NOMO-1 (cell line): Measurements from ENCODE around the gene CAB39.

Experiments used
- DNase-seq, 2 experiments: peaks; one replicate each; lab custom pipeline; 2025; ENCODE audit not compliant: unreplicated experiment in 2 of 2; lab: John Stamatoyannopoulos, UW

CAB39 gene

DNA sequence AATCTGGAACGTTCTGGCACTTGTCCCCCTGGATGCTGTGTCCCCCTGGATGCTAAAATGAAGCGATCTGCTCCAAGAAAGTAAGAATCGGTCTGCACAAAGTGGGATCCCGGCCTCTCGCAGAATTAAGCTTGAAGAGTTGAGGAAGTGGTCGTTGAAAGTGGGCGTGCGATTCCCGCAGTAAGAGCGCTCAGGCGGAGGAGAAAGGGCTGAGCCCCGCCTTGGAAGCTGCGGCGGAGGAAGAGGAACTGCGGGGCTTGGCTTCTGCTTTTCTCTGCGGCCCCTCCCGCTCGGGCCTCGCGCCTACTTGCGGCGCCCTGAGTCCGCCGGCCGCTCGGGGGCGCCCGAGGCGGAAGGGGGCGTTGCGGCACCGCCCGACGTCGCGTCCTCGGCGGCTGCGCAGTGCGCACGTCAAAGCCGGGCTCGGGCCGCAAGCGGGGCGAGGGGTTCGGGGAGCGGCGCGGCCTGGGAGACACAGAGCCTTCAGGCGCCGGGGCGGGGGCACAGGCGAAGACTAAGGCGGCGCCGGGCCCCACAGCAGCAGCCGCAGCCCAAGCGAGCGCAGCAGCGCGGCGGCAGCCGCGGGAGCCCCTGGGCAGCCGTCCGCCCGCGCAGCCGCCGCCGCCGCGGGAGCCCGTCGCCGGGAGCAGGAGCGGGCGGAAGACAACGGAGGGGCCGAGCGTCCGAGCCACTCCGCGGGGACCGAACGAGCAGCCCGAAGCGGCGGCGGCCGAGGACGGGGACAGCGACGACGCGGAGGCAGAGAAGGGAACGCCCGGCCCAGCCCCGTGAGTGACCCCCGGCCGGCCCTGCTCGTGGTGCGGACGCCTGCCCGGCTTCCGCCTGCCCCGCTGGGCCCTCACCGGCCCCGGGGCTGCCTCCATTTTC, at the start of gene CAB39:
TSS of gene CAB39 (plus strand) at position 400 of the 888 bp plus-strand sequence. CDS start 47,160 bp downstream, outside the sequence.
- peak; percentile 96 to 99 for DNase-seq

DNA sequence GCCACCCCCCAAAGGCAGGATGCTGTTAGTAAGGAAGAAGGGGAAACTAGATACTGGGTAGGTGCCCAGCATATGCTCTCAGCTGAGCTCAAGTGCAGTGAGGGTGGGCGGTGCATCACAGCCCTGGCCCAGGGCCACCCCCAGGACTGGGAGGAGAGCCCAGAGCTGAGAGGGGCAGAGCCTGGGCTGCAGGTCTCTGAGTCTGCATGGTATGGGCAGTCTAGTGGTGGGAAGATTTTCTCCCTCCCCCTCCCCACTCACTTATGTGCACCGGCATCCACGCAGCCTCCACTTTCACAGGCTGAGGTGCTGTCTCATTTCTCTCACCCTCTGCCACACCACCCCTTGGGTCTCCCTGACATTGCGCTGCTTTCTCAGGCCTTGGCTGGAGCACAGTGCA, 48.5 kb upstream of the CAB39 start:
- no peak for DNase-seq

DNA sequence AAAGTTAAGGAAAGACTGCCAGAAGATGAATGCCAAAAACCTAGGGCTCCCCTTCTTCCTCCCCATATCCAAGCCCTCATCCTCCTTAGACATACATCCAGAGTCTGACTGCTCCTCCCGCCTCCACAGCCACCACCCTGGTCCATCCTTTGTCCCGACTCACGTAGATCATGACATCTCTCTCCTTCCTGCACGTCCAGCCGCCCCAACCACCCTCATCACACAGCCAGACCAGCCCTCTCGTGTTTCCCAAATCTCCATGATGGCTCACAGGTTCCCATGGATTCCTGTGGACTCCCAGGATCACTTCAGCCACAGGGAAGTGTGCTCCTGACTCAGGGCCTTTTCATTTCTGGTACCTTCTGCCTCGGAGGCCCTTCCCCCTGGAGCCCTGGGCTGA, 47.8 kb upstream of the CAB39 start:
- no peak for DNase-seq

DNA sequence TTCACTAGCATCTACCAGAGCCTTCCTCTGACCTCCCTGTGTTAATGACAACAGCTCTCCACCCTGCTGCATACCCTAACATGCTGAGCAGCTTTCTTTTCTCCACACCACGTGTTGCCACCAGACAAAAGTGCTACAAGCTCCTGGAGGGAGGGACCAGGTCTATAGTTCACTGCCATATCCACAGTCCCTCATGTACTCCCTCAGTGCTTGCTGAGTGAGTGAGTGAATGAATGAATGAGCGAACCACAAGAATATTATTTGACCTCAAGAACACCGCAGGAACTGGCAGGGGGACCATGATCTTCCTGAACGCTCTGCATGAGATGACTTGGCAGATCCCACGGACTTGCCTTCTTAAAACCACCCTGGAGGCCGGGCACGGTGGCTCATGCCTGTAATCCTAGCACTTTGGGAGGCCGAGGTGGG, 47.4 kb upstream of the CAB39 start:
- no peak for DNase-seq

DNA sequence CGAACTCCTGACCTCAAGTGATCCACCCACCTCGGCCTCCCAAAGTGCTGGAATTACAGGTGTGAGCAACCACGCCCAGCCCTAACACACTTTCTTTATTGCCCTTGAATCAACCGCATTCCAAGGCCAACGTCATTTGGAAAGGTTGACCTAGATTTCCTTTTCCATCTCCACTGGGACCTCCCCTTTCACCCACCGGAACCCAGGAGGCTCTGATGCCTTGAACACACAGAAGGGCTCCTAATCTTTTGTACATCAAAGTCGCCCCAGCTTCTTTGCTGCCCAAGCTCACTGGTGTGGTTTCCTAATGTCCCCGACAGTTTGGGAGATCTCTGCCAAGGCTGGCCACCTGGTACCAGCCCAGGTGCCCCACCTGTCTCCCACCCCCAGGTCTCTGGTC, 46.2 kb upstream of the CAB39 start:
- DNase-seq = no peak

DNA sequence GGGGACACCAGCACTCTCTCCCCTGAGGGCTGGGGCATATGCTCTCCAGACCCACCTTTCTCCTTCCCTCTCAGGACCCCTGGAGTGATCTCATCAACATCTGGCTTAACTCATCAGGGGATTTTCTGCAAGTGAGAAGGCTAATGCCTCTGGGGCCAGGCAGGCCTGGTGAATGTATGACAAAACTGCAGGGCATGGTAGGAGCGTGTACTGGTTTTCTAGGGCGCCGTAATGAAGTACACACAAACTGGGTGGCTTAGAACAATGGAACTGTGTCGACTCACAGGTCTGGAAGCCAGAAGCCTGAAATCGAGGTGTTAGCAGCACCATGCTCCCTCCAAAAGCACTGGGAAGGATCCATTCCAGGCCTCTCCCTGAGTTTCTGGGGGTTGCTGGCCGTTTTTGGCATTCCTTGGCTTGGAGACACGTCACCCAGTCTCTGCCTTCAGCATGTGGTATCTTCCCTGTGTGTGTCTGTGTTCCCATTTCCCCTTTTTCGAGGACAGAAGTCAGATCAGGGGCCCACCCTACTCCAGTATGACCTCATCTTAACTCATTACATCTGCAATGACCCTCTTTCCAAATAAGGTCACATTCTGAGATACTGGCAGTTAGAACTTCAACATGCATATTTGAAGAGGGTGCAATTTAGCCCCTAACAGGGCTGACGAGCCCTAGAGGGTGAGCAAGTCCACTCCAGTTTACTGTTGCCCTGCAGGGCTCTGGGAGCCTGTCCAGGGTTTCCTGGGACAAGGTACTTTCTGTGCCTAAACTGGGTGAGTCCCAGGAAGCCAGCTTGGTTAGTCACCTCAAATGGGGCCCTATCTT, 45.5 kb upstream of the CAB39 start:
- peak; percentile 69 to 93 for DNase-seq

DNA sequence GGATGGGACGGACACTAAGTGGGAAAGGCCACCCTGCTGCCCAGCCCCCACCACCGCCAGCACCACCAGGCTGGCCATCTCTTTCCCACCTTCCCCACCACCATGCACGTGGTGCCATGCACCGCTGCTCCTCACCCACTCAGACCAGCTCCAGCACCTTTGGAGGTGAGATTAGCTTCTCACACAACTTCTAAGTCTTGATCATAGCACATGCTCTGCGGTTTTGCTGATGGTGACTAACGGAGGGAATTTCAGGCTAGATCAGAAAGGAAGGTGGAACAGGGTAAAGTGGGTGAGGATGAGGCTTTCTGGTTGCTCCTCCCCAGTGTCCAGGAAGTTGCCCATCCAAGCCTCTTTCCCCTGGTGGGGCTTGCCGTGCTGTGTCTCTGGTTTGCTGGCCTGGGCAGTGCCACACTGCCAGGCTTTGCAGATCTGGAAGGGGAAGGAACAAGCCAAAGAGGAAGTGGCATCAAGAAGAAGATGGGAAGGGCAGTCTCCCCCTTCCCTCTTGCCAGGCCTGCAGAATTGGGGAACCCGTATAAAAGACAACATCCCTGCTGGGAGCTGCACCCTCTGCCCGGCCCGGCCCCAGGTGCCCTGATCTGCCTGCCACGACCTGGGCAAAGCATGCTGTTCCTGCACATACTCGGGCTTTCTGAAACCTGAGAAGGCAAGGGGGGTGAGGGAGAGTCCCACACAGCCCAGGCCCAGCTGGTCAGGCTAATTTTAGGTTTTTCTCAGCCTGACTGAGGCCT, 44.3 kb upstream of the CAB39 start:
- DNase-seq = peak; percentile 40 to 62

DNA sequence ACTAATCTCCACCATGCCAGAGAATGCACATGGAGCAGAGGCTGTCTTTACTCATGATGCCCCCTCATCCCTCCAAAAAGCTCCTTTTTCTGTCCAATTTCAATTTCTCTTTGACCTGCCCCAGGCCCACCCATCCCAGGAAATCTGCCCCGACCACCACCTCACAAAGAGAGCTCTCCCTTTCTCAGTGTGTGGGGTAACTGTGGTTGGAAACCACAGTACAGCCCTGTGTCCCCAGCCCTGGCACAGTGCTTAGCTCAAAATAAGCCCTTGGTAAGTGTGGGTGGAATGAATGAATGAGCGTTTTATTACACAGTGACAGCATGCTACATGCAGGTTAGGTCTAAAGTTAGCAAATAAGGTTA, 43.7 kb upstream of the CAB39 start:
- DNase-seq = no peak

DNA sequence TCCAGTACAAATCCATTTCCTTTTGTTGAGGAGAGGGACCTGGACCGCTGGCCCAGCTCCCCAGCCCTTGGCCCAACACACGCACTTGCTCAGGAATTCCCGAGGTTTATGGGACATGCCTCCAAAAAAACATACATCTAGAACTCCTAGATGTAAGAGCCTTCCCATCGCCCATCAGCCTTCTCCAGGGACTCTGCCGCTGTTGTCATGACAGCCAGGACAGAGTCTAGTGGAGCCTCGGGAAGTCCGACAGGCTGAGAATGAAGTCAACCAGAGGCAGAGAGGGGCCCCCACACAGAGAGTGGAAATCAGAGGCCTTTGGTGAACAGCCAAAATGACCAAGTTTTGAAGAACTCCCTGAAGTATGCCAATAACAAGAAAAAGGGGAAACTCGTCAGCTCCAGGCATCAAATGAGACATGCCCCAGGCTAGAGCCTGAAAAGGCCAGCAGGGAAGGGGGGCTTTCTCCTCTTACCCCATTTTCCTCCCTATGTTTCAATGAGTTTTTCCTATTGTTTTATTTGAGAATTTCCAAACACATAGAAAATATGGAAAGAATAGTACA, 43.2 kb upstream of the CAB39 start:
- DNase-seq = peak in 1 of 2 experiments; percentile 18

DNA sequence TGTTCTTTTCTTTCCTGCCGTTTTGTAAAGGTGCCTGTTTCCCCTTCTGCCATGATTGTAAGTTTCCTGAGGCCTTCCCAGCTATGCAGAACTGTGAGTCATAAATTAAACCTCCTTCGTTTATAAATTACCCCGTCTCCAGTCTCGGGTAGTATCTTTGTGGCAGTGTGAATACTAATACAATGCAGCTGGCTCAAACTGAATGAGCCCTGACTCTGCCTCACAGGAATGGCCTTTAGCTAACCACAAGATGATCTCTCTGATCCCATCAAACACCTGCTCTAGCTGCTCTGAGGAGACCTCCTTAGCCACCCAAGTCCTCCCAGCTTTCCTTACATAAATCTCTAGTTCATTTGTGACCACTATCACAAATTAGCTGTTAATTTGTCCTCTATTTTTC, 41.5 kb upstream of the CAB39 start:
- DNase-seq = no peak

DNA sequence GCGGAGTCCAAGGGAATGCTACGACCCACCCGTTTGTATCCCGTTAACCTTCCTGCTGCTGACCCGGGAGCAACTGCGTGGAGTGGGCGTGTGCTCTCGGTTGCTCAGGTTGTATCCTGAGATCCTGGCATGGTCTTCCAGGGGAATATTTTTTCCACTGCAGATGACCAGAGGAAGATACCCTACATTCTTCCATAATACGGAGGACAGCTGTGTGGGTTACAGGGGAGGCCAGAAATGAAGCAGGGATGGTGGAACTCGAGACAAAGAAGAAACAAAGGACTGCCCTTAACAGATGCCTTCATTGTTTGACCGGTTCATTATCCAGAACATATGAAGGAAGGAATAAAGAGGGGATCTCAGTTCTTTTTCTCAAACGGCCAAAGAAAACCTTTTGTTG, 39.8 kb upstream of the CAB39 start:
- no peak for DNase-seq

DNA sequence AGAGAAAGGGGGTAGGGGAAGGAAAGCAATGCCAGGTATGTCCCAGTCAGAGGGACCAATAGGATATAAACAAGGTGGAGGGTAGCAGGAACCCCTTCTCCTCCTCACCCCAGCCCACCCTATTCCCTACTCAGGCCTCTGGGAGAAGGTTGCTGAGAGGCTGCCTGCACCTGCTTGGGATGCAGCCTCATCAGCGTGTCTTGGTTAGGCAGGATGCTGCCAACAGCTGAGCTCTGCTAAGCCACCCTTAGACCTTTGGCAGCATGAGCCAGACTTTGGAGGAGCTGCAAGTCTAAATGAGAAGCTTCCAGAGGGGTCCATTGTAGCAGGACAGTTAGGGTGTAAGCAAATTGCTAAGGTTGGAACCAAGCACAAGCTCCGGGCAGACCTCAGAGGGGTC, 38.2 kb upstream of the CAB39 start:
- DNase-seq = no peak

DNA sequence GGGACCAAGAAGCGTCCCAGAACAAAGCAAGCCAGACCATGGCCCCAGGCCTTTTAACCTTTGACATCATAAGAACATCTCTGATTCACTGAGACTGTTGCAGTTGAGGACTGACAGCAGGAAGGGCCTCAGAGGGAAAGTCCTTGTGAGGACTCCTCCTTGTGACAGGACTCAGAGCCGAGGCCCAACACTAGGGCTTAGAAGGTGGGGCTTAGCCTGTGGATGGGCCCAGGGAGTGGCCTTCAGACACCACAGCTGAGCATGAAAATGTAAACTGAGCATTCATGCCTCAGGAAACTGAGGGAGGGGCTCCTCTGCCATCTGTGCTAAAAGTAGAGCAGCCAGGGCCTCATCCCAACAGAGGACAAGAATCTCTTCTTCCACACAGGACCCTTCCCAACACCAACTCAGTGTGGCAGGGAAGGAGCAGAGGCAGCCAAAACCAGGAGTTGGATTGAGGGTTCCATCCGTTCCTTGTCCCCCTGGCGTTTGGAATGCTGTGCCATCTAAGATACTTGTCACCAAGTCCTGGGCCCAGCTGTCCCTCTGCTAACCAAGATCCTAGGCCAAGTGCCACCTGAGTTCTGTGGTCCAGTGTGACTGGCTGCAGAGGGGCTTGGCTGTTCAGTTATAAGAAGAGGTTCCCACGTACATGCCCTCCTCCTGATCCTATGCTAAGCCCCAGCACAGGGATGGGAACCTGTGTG, 37.5 kb upstream of the CAB39 start:
- DNase-seq = no peak

DNA sequence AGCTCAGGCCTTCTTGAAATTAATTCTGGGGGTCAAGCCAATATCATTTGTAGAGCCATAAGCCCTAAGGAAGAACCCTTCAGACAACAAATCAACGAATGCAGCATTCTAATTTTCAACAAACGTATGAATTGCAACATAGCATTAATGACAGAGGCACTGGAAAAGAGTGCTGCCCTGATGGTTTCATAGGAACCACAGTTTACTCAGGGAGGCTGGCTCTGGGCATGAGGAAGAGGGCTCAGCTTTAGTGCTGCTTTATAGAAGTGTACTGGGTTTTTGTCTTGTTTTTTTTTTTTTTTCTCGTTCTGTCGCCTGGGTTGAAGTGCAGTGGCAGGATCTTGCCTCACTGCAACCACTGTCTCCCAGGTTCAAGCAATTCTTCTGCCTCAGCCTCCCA, 36.1 kb upstream of the CAB39 start:
- DNase-seq = peak; percentile 8 to 26

DNA sequence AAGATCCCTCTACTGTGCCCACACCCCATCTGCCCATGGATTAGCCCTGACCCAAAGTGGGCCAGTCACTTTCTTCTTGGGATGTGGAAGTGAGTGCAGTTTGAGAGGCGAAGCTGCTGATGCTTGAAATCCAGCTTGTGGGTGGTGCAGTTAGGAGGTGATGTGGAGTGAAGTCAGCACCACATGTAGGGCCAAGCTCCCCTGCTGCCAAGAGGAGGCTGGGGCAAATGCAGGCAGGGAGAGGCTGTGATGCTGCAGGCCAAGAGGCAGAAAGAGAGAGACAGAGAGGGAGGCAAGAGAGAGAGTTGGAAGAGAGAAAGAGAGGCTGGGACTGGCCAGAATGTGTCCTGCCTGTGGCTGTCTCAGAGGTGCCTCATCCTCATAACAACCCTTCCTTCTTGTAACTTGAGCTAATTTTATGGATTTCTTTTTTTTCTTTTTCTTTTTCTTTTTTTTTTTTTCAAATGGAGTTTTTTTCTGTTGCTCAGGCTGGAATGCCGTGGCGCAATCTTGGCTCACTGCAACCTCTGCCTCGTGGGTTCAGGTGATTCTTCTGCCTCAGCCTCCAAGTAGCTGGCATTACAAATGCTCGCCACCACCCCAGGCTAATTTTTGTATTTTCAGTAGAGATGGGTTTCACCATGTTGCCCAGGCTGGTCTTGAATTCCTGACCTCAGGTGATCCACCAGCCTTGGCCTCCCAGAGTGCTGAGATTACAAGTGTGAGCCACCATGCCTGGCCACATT, 35.3 kb upstream of the CAB39 start:
- no peak for DNase-seq

DNA sequence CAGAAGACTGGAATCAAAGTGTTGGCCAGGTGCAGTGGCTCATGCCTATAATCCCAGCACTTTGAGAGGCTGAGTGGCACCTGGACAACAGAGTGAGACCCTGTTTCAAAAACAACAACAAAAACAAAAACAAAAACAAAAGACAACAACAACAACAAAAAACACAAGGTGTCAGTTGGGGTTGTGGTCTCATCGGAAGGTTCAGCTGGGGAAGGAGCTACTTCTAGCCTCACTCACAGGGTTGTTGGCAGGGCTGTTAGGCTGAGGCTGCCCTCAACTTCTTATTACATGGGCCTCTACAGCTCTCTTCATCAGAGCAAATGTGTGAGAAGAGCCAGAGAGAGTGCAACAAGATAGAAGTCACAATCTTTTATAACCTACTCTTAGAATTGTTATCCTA, 34.6 kb upstream of the CAB39 start:
- DNase-seq = no peak

DNA sequence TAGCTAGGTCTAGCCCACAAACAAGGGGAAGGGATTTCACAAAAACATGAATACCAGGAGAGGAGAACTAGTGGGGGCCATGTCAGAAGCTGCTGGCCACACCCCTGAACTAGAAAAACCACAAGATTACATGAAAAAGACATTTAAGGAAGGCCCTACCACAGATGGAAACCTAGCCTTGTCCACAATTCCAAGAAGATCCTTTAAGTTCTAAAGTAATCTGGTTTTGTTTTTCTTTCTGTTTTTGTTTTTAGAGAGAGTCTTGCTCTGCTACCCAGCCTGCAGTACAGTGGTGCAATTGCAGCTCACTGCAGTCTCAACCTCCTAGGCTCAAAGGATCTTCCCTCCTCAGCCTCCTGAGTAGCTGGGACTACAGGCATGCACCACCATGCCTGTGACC, 34.2 kb upstream of the CAB39 start:
- DNase-seq = peak; percentile 60 to 62

DNA sequence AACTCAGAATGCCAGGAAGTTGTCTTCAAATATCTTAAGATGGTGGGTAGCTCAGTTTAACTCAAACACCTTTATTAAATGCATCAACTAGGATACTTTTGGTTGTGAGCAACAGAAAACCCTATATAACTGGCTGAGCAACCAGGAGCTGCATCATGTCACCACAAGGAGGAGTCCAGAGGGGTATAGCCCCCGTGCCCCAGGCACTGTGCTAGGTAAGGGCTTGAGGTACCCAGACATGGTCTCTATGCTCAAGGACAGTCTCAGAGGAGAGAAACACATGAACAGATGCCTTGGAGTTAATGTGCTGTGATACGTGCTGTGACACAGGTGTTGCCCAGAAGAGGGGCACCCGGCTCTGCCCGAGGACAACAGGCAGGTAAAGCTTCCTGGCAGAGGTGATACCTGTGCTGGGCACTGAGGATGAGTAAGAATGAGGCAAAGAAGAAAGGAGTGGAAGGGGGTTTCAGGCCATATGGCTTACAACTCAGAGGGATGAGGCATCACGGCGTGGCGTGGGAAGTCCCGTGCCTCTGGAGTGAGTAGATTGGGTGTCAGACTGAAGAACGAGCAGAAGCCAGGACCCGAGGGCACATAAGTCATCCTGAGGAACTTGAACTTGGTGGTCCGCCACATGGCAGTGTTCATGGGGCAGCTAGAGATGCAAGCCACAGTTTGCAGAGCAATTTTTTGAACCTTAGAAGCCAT, 32.0 kb upstream of the CAB39 start:
- DNase-seq = no peak

DNA sequence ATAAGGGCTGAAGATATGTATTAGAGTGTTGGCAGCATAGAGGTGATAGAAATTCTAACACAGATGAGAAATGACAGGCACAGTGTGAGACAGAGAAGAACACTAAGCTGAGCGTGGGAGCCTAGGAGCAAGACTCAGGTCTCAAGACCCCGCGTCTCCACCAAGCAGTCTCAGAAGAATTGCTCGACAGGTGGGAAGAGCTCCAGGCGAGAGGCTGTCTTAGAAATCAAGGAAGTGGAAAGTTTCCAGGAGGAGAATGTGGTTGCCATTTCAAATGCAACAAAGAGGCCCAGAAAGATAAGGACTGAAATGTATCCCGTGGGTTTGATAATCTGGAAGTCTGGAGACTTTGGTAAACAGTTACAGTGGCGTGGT, 31.5 kb upstream of the CAB39 start:
- DNase-seq = no peak
